HL-60 (cell line): ENCODE results near the gene MDM4.
"Not testable (repeated sequence)": the region's sequence is repeated elsewhere in the genome, so short reads cannot be mapped to it uniquely, and the experiment has no call there.

ENCODE experiments used
- DNase-seq, 2 experiments: peaks; one replicate each; pipeline ENCODE4 v3.0.0-alpha.2; 2010 to 2020; ENCODE audit warnings: low read depth in 1 of 2, low spot score in 1 of 2
- H3K27ac ChIP-seq: fragments of 250-450 bp; sonication (Bioruptor Pico); replicated peaks from 2 replicates; pipeline ENCODE4 v1.5.1; 2020; ENCODE audit warnings: mild to moderate bottlenecking, moderate library complexity
- H3K27me3 ChIP-seq: fragments of 250-450 bp; sonication (Bioruptor Pico); 2 replicates; pipeline ENCODE4 v1.5.1; 2021; ENCODE audit warnings: mild to moderate bottlenecking, moderate library complexity; ENCODE audit not compliant: insufficient read depth, poor library complexity, severe bottlenecking
- H3K4me3 ChIP-seq: replicated peaks from 2 replicates; pipeline ENCODE4 v1.5.1; 2011; ENCODE audit warnings: mild to moderate bottlenecking, control low read depth, low read length; ENCODE audit not compliant: insufficient read depth
- GABPA ChIP-seq: IDR thresholded peaks from 2 replicates; pipeline ENCODE4 v1.6.1; 2012; ENCODE audit warnings: low read depth
- POLR2AphosphoS5 ChIP-seq: IDR thresholded peaks from 2 replicates; pipeline ENCODE4 v1.6.1; 2012; ENCODE audit warnings: low read depth
- SPI1 ChIP-seq: IDR thresholded peaks from 2 replicates; pipeline ENCODE4 v1.6.1; 2012; ENCODE audit warnings: low read depth, mild to moderate bottlenecking, borderline replicate concordance
- TF ChIP-seq, protein P1 (sequence below): IDR thresholded peaks from 2 replicates; pipeline ENCODE4 v1.6.1; 2012; ENCODE audit warnings: low read depth; ENCODE audit not compliant: insufficient replicate concordance
- TF ChIP-seq, protein P2 (sequence below): IDR thresholded peaks from one replicate; pipeline ENCODE4 v1.5.1; 2011; ENCODE audit warnings: low read length, control low read depth, inconsistent platforms; ENCODE audit not compliant: insufficient read depth

MDM4 gene

DNA sequence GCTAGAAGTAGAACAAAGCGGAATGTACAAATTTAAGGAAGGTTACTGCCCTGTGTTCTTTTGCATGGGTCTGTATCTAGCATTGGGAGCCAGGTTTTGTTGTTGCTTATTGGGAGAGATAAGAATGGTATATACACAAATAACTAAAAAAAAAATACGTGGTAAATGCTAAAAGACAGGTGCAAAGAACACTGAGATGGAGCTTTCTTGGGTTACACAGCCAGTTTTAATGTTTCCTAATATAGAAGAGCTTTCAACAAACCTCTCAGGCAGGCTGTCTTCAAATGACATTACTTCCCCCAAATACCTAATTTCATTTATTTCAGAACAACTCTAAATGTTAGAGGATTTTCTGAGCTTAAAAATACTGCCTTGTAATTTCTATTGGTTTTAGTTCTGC, 1.4 kb upstream of the MDM4 start:
- TF ChIP-seq GABPA = no peak
- peak overlapping the region; percentile 99 for H3K27ac ChIP-seq

DNA sequence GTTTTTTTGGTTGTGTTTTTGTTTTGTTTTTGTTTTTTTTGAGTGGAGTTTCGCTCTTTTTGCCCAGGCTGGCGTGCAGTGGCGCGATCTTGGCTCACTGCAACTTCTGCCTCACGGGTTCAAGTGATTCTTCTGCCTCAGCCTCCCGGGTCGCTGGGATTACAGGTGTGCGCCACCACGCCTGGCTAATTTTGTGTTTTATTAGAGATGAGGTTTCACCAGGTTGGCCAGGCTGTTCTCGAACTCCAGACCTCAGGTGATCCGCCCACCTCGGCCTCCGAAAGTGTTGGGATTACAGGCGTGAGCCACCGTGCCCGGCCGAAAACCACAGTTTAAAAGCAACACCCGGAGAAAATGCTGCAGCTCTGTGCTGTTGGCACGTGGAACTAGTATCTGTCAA, 1.2 kb downstream of the MDM4 start:
- not testable (repeated sequence) for DNase-seq, H3K27me3 ChIP-seq
- Histone ChIP-seq H3K4me3 (peak overlapping the region; percentile 66), H3K27ac (peak overlapping the region; percentile 99)

More for the DNA sequence above, 1.4 kb upstream of the MDM4 start:
- DNase-seq = no peak
- Histone ChIP-seq H3K27me3 (no peaks in the 10 kb centered on the region), H3K4me3 (no peak overlapping the region)

DNA sequence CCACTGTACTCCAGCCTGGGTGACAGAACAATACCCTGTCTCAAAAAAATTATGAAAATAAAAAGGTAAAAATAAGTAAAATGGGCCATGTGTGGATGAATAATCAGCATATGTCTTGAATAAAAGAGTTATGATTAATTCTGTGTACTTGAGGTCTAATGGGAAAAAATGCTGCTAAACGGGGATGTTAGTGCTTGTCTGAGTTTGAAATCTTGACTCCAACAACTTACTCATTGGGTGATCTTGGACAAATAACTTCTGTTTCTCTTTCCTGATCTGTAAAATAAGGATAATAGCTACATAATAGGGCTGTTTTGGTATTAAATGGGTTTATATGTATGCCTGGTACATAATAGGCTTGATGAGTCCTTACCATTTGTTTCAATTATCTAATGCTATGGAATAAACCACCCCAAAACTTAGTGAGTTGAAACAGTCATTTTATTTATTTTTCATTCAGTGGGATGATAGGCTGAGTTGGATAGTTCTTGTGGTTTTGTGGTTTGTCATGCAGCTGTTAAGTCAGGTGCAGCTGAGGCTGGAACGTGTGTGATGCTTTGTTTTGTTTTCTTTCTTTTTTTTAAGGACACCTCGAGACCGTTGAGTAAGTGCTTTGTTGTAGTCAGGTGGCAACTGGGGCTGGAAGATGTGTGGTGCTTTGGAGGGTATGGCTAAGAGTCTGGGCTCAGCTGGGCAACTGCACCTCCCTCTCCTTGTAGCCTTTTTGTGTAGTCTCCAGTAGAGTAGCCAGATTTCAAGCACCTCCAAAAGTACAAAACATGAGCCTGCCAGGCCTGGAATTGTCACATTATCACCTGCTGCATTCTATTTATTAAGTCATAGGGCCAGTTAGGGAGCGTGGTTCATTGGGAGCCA, 4.9 kb downstream of the MDM4 start:
- Histone ChIP-seq H3K4me3 (no peak overlapping the region), H3K27me3 (no peaks in the 10 kb centered on the region), H3K27ac (peak overlapping the region; percentile 60)
- DNase-seq = peak in 1 of 2 experiments; percentile 60
- TF ChIP-seq, protein P1, sequence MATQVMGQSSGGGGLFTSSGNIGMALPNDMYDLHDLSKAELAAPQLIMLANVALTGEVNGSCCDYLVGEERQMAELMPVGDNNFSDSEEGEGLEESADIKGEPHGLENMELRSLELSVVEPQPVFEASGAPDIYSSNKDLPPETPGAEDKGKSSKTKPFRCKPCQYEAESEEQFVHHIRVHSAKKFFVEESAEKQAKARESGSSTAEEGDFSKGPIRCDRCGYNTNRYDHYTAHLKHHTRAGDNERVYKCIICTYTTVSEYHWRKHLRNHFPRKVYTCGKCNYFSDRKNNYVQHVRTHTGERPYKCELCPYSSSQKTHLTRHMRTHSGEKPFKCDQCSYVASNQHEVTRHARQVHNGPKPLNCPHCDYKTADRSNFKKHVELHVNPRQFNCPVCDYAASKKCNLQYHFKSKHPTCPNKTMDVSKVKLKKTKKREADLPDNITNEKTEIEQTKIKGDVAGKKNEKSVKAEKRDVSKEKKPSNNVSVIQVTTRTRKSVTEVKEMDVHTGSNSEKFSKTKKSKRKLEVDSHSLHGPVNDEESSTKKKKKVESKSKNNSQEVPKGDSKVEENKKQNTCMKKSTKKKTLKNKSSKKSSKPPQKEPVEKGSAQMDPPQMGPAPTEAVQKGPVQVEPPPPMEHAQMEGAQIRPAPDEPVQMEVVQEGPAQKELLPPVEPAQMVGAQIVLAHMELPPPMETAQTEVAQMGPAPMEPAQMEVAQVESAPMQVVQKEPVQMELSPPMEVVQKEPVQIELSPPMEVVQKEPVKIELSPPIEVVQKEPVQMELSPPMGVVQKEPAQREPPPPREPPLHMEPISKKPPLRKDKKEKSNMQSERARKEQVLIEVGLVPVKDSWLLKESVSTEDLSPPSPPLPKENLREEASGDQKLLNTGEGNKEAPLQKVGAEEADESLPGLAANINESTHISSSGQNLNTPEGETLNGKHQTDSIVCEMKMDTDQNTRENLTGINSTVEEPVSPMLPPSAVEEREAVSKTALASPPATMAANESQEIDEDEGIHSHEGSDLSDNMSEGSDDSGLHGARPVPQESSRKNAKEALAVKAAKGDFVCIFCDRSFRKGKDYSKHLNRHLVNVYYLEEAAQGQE = peak; percentile 20
- 0 out of 2 replicates have a peak, but pooled peaks have one; percentile 44 for TF ChIP-seq POLR2AphosphoS5
- TF ChIP-seq, protein P2, sequence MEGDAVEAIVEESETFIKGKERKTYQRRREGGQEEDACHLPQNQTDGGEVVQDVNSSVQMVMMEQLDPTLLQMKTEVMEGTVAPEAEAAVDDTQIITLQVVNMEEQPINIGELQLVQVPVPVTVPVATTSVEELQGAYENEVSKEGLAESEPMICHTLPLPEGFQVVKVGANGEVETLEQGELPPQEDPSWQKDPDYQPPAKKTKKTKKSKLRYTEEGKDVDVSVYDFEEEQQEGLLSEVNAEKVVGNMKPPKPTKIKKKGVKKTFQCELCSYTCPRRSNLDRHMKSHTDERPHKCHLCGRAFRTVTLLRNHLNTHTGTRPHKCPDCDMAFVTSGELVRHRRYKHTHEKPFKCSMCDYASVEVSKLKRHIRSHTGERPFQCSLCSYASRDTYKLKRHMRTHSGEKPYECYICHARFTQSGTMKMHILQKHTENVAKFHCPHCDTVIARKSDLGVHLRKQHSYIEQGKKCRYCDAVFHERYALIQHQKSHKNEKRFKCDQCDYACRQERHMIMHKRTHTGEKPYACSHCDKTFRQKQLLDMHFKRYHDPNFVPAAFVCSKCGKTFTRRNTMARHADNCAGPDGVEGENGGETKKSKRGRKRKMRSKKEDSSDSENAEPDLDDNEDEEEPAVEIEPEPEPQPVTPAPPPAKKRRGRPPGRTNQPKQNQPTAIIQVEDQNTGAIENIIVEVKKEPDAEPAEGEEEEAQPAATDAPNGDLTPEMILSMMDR = no peak

DNA sequence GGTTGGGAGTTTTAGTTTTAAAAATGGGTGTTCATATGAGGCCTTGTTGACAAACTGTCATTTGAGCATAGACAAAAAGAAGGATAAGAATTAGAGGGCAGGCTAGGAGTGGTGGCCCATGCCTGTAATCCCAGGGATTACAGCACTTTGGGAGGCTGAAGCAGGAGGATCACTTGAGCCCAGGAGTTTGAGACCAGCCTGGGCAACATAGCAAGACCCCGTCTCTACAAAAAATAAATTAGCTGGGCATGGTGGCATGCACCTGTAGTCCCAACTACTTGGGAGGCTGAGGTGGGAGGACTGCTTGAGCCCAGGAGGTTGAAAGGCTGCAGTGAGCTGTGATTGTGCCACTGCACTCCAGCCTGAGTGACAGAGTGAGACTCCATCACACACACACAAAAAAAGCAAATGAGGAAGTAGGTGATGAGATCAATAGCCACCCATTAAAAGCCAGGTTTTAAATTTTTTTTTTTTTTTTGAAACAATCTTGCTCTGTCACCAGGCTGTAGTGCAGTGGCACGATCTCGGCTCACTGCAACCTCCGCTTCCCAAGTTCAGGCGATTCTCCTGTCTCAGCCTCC, 5.8 kb downstream of the MDM4 start:
- not testable (repeated sequence) for H3K4me3 ChIP-seq, DNase-seq, H3K27me3 ChIP-seq
- peak overlapping the region; percentile 60 for H3K27ac ChIP-seq

DNA sequence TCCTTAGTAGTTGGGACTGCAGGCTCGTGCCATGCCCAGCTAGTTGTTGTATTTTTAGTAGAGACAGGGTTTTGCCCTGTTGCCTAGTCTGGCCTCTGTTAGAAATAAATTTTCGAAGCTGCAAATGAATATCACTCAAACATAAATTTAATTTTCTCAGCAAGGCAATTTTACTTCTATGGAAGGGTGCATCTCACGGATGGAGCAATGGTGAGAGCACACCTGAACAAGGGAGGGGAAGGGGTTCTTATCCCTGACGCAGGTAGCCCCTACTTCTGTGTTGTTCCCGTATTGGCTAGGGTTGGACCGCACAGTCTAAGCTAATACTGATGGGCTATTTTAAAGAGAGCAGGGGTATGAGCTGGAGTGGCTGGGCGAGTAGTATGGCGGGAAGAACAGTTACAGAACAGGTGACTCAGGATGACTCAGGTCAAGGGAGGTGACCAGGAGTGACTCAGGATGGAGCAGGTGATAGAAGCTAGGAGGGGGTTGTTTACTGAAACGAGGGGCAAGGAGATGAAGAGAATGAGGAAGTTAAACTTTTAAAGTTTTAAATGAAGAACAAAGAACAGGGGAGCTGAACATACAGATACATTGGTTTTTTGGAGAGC, 7.5 kb downstream of the MDM4 start:
- Histone ChIP-seq H3K27me3 (no peaks in the 10 kb centered on the region), H3K27ac (no peak overlapping the region), H3K4me3 (no peak overlapping the region)
- DNase-seq = no peak
- no peak for TF ChIP-seq SPI1
- no peak for TF ChIP-seq GABPA
- TF ChIP-seq, protein P2 = no peak
- TF ChIP-seq POLR2AphosphoS5 = no peak
- TF ChIP-seq, protein P1 = no peak
